ENCODE measurements around the gene TWF2.

TWF2 gene

DNA sequence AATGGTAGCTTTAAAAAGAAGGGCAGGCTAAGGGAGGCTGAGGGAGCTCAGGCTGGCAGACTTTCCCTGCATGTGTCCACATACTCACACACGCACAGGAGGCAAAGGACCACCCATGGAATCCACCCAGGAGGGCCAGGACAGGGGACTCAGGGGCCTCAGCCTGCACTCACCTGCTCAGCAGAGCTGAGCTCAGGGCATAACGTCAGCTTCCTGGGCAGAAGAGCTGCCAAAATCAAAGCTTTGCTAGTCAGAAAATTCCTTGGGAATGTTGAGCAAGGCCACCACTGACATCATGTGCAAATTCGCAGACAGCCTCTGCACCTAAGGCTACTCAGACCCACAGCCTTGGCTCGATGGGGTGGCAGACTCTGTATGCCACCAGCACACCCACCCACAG lies 57.4 kb downstream of the TWF2 start:
- TF ChIP-seq CTCF (IDR thresholded peaks at IDR 0.05; ENCODE audit: low read depth, low read length) (no peak), EZH2phosphoT487 (IDR thresholded peaks at IDR 0.05; ENCODE audit: low read depth) (no peak)
- no peaks in the 10 kb centered on the region for H4K20me1 ChIP-seq (ENCODE audit: insufficient read depth, low read length)
- no peaks in the 10 kb centered on the region for H3K79me2 ChIP-seq (ENCODE audit: low read length)
- H2AFZ ChIP-seq (ENCODE audit: low read depth, low read length): no peak overlapping the region
- H3K9ac ChIP-seq (ENCODE audit: low read length): no peak overlapping the region
- 0 out of 2 replicates have a peak, but pooled peaks cover 9% of the 10 kb centered on the region for H3K27me3 ChIP-seq (ENCODE audit: low read depth, low read length)
- H3K36me3 ChIP-seq (replicated peaks; ENCODE audit: low read depth, low read length): no peaks in the 10 kb centered on the region
- H3K27ac ChIP-seq (ENCODE audit: low read length): no peak overlapping the region
- H3K4me2 ChIP-seq (ENCODE audit: low read length): no peak overlapping the region
- no peaks in the 10 kb centered on the region for H3K4me1 ChIP-seq (ENCODE audit: low read length)
- no peaks in the 10 kb centered on the region for H3K9me3 ChIP-seq (ENCODE audit: insufficient read depth, low read length)
- no peak overlapping the region for H3K4me3 ChIP-seq (ENCODE audit: low read length)

Data from OCI-LY3 (cell line).